ENCODE data around the gene MRPS26.

MRPS26 gene

GRCh38 chr20:3077618-3078134 is 31.8 kb downstream of the MRPS26 start:
- no peak for DNase-seq

GRCh38 chr20:3080939-3081388 is 35.1 kb downstream of the MRPS26 start:
- no peak for DNase-seq

DNA sequence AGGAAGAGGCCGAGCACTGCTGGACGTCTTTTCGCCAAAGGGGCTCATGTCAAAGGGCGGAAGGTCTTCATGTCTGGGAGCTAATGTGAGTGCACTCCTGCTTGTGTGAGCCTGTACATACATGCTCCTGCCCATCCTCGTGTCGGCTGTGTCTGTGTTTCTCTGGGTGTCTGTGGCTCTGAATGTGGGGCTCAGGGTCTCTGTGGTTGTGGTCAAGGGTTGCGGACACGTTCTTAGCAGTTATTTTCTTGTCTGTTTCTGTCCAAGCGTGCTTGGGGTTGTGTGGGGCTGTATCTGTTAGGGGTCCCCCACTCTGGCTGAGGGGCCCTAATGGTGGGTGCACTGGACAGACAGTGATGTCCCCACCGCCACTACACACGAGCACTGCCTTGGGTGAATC is 35.8 kb downstream of the MRPS26 start:
- DNase-seq: no peak

DNA sequence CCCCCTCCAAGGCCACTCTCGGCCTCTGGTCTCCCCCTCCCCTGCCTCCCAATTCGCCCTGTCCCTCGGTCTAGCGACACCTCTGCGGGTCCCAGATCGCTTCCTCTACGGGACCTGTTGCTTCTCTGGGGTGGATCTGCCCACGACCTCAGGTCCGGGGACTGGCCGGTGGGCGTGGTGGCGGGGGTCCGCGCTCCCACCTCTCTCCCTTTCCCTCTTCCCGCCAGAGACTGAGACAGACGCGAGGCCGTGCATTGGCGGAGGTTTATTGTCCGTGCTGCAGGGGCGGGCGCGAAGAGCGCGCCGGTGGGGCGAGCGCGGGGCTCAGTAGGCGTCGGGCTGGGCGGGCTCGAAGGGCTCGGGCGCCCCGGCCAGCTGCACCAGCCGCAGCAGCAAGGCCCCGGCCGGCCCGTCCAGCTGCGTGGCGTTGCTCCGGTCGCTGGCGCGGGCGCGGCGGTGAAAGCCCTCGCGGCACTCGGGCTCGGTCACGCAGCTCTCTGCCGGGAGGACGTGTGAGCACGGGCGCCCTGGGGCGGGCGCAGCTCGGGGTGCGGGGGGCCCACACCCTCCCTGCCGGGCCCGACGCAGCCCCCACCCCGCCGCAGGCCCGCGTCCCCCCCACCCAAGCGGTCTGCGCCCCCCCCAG is 36.6 kb downstream of the MRPS26 start:
- DNase-seq: peak; percentile 41

DNA sequence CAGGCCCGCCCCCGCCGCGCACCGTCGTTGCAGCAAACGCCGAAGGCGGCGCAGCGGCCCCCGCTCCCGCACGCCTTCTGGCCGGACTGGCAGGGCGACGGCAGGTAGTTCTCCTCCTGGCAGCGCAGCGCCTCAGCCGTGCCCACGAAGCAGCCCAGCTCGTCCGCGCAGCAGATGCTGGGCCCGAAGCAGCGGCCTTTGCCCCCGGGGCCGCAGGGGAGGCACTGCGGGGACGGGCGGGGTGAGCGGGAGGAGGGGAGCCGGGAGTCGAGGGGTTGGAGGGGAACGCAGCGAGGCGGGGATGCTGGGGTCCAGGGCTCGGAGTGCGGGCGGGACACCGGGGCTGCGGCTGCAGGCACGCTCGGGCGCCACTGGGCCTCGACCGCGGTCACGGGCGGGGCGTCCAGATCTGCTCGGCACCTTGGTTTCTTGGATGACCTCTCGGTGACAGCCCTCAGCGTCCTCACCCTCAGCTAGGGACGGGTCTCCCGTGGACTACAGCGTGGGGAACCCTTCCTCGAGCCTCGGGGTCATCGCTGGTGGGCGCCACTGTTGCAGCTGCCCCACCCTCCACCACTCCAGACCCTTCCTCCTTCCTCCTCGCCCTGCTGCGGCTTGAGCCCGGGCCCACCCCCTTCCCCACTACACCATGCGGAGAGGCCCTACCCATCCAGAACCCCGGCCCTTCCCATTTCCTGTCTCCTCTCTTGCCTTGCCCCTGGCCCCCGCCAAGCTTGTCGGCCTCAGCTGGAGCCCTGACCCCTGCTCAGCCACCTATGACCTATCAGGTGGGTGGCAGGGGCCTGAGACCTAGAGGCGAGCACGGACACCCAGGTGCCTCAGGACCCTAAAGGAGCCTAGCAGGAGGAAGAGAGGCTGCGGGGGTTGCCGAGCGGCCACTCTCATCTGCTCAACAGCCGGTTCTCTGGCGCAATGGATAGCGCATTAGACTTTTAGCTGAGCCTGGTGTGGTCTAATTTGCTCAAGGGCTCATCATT is 37.4 kb downstream of the MRPS26 start:
- peak; percentile 42 for DNase-seq

- DNase-seq: no peak
These were observed 38.6 kb downstream of the MRPS26 start, which contains the start of gene AVP for GRCh38 chr20:3084283-3084985. Gene AVP, minus strand, starts transcription at chr20:3084724. Its CDS starts 50 bp downstream, at chr20:3084674.

GRCh38 chr20:3084986-3085360 is 39.1 kb downstream of the MRPS26 start:
- DNase-seq: no peak

GRCh38 chr20:3085571-3086072 is 39.8 kb downstream of the MRPS26 start:
- no peak for DNase-seq

DNA sequence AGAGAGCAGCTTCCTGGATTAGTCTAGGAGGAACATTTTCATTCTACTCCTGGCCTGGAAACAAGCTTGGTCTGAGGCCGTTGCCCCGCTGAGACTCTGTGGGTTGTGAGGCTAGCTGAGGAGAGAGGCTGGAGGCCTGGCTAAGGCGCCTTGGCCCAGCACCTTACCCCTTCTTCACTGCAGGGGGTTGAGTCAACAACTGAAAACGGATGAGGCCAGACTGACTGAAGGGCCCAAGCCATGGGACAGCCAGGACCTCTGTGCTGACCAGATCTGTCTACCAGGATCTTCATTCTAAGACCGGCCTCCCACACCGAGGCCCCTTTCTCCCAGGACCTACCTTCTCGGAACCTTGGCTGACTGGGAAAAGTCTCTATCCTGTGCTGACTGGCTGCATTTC is 42.2 kb downstream of the MRPS26 start:
- no peak for DNase-seq

DNA sequence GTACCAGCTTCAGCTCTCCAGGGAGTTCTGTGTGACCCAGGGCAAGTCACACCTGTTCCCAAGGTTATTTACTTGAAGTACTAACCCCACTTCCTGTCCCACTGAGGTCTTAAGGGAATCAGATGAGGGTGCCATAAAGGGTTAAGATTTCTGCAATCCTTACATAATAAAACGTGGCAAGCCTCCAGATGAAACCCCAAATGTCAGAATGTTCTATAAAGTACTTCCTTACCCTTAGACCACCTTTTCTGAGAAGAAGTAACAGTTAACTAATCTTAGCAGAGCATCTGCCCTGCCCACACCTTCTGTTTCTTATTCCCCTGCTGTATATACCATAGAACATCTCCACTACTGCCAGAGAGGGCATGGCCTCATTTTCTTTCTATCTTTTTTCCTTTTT is 44.7 kb downstream of the MRPS26 start:
- no peak for DNase-seq

DNA sequence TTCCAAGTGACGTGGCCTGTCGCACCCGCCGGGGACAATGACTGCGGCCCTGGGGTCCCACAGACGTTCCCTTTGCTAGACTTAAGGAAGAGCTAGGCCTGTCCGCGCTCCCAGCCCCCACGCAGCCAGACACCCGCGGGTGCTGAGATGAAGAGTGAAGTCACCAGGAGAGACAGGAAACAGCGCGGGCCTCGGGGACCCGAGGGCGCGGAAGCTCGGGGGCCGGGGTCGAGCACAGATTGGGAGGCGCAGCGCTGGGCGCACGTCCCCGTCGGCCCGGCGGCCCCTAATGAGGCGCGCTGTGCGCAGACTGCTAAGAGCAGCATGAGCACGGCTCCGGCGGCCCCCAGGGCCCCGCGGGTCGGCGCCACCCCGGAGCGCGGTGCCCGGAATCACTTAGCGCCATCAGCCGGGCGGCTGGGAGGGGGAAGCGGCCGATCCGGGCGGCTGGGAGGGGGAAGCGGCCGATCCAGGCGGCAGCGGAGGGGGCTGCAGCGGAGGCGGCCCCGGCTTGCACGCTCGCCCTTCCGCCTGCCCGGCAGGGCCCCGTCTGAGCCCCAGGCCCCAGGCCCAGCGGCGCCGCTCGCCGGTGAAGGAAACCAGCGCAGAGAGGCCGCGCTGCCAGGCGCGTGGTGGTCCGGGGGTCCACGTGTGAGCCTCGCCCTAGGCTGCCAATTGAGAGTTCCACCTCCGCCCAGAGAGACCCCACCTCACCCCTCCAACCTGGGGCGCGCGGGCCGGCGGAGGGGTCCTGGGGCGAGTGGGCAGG is 46.9 kb downstream of the MRPS26 start:
- DNase-seq: peak; percentile 67

DNA sequence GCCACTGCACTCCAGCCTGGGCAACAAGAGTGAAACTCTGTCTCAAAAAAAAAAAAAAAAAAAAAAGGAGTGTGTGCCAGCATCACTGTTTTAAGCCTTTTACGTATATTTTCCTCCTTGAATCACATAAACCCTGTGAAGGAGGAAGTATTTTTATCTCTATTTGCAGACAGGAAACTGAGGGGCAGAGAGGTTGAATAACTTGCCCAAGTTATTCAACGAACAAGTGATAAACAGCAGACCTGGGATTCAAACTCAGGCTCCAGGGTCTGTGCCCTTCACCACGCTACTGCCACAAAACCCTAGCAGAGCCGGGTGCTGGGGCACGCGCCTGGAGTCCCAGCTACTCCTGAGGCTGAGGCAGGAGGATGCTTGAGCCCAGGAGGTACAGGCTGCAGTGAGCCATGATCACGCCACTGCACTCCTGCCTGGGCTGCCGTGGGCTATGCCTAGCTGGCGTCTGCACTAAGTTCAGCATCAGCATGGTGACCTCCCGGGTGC is 48.1 kb downstream of the MRPS26 start:
- peak; percentile 58 for DNase-seq

DNA sequence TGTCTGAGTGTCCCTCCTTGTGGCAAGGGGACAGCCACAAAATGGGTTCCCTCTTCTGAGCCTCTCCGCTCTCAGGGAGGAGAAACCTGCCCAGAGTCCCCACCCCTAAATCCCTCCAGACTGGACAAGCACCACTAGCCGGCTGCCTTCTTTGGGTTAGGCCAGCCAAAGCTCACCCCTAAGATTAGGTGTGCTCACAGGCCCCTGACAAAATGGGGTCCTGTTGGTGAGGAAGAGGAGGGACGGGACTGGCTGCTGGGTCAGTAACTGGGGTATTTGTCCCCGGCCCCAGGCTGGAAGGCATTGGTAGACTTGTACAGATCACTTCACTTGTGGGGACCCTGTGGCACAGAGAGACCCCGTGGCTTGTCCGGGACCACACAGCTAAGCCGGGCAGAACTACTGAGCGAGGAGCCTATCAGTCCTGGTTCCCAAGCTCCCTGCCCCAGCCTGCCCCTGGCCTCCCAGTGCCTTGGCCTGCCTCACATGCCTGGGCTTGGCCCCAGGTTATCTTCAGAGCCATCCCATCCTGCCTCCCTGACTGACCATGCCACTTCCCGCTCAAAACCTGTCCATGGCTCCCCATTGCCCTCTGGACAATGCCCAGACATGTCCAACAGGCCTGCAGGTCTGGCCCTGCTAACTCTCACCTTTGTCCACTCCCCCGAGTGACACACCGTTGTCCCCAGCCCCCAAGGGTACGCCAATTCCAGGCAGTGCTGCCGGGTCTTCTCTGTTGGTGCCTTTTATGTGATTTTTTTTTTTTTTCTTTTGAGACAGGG is 49.2 kb downstream of the MRPS26 start:
- DNase-seq: no peak

Data from activated T-cell treated with anti-CD3 and anti-CD28 coated beads, Interleukin-2, amount 50 U/mL, for 1 hour (primary cell).